CD14-positive monocyte (primary cell): ENCODE results near the gene RCOR2. TPM values are rescaled to one million over a fixed set of nuclear protein-coding genes. Genes with fewer than 3 reads are reported as not detected.

ENCODE experiments used
- DNase-seq, 3 donors: peaks; one replicate each; pipeline ENCODE4 v3.0.0-alpha.2; 2011 to 2022
- H2AFZ ChIP-seq: 2 replicates; pipeline ENCODE4 v1.6.0; 2012; ENCODE audit warnings: mild to moderate bottlenecking, low read depth, low read length, inconsistent platforms; ENCODE audit not compliant: insufficient read depth, poor library complexity, severe bottlenecking
- H3K27ac ChIP-seq, 2 donors: 1 replicate in 1 of 2; 2 replicates in 1 of 2; pipeline ENCODE4 v1.5.1; 2012 to 2013; ENCODE audit warnings: low read length in 2 of 2, control low read depth in 1 of 2, inconsistent platforms in 1 of 2, low read depth in 1 of 2, mild to moderate bottlenecking in 1 of 2
- H3K27me3 ChIP-seq, 2 donors: one replicate each; pipeline versions ENCODE4 v1.6.0 to v1.6.1; 2011 to 2013; ENCODE audit warnings: low read length in 2 of 2; ENCODE audit not compliant: control insufficient read depth in 2 of 2, insufficient read depth in 2 of 2
- H3K36me3 ChIP-seq, 2 donors: replicated peaks in 1 of 2; 1 replicate in 1 of 2; 2 replicates in 1 of 2; pipeline versions ENCODE4 v1.5.1 to v1.6.1; 2012 to 2013; ENCODE audit warnings: low read length in 2 of 2, control low read depth in 1 of 2, inconsistent platforms in 1 of 2, mild to moderate bottlenecking in 1 of 2; ENCODE audit not compliant: insufficient read depth in 2 of 2, control insufficient read depth in 1 of 2
- H3K4me1 ChIP-seq, 2 donors: 1 replicate in 1 of 2; 2 replicates in 1 of 2; pipeline versions ENCODE4 v1.5.1 to v1.6.1; 2012 to 2013; ENCODE audit warnings: low read length in 2 of 2, control low read depth in 1 of 2, inconsistent platforms in 1 of 2, mild to moderate bottlenecking in 1 of 2, moderate library complexity in 1 of 2; ENCODE audit not compliant: insufficient read depth in 2 of 2, control insufficient read depth in 1 of 2
- H3K4me2 ChIP-seq: replicated peaks from 2 replicates; pipeline ENCODE3; 2012; ENCODE audit warnings: low read length, moderate library complexity, mild to moderate bottlenecking; ENCODE audit not compliant: poor library complexity, severe bottlenecking; ENCODE audit errors: extremely low read depth
- H3K4me3 ChIP-seq, 3 experiments: fragments of 200-600 bp in 1 of 3; sonication (generic) in 1 of 3; replicated peaks in 1 of 3; 1 replicate in 2 of 3; 2 replicates in 1 of 3; pipeline ENCODE4 v1.5.1; 2011 to 2013; ENCODE audit warnings: low read length in 3 of 3, mild to moderate bottlenecking in 3 of 3, control low read depth in 2 of 3, low read depth in 2 of 3, inconsistent platforms in 1 of 3, moderate library complexity in 1 of 3
- H3K79me2 ChIP-seq: 2 replicates; pipeline ENCODE4 v1.6.0; 2012; ENCODE audit warnings: mild to moderate bottlenecking, control low read depth, inconsistent platforms, low read length, moderate library complexity; ENCODE audit not compliant: insufficient read depth
- H3K9ac ChIP-seq: 2 replicates; pipeline ENCODE4 v1.6.0; 2017; ENCODE audit warnings: low read length, mild to moderate bottlenecking; ENCODE audit not compliant: insufficient read depth, poor library complexity, severe bottlenecking
- H3K9me3 ChIP-seq, 2 donors: replicated peaks in 1 of 2; 1 replicate in 1 of 2; 2 replicates in 1 of 2; pipeline versions ENCODE4 v1.5.1 to v1.6.1; 2012 to 2013; ENCODE audit warnings: low read length in 2 of 2, control low read depth in 1 of 2; ENCODE audit not compliant: control insufficient read depth in 1 of 2, insufficient read depth in 1 of 2
- H4K20me1 ChIP-seq: 2 replicates; pipeline ENCODE4 v1.6.0; 2012; ENCODE audit warnings: mild to moderate bottlenecking, low read length, control low read depth, moderate library complexity; ENCODE audit not compliant: insufficient read depth
- H3K27ac Mint-ChIP-seq, 7 donors: one replicate each; pipeline ENCODE4 v1.8.0; 2020; ENCODE audit warnings: mild to moderate bottlenecking in 7 of 7, mixed read lengths in 7 of 7, moderate library complexity in 6 of 7, inconsistent platforms in 2 of 7
- H3K27me3 Mint-ChIP-seq, 3 donors: one replicate each; pipeline ENCODE4 v1.8.0; 2021 to 2022; ENCODE audit warnings: low read depth in 3 of 3, mild to moderate bottlenecking in 3 of 3, mixed read lengths in 3 of 3, moderate library complexity in 3 of 3, inconsistent platforms in 1 of 3
- H3K36me3 Mint-ChIP-seq, 2 donors: one replicate each; pipeline ENCODE4 v1.8.0; 2020; ENCODE audit warnings: mixed read lengths in 2 of 2, inconsistent platforms in 1 of 2, mild to moderate bottlenecking in 1 of 2
- H3K4me1 Mint-ChIP-seq: one replicate; pipeline ENCODE4 v1.8.0; 2020; ENCODE audit warnings: mild to moderate bottlenecking, mixed read lengths
- H3K4me3 Mint-ChIP-seq, 2 donors: one replicate each; pipeline ENCODE4 v1.8.0; 2020; ENCODE audit warnings: mild to moderate bottlenecking in 2 of 2, mixed read lengths in 2 of 2, moderate library complexity in 1 of 2
- H3K9me3 Mint-ChIP-seq, 7 donors: one replicate each; pipeline ENCODE4 v1.8.0; 2020 to 2022; ENCODE audit warnings: mixed read lengths in 7 of 7, mild to moderate bottlenecking in 6 of 7, moderate library complexity in 6 of 7, inconsistent platforms in 2 of 7
- CTCF ChIP-seq: fragments of 200-600 bp; IDR thresholded peaks from one replicate; pipeline ENCODE4 v1.8.0; 2022; ENCODE audit warnings: antibody characterized with exemption, mild to moderate bottlenecking
- WGBS: methylation state at CpG from one replicate; pipeline ENCODE4 v1.1.5; 2013; ENCODE audit warnings: missing lambda C conversion rate; ENCODE audit not compliant: insufficient coverage; 5-methylcytosine and 5-hydroxymethylcytosine counted together
- intact Hi-C, 2 donors: fragments of 100-400 bp; cut with micrococcal nuclease; formaldehyde crosslinking; loops; one replicate each; pipeline versions ENCODE4 v1.15.0 to v1.15.1; 2023
- polyA plus RNA-seq, 3 donors: library from polyadenylated mRNA; depleted of rRNA in 1 of 3; unstranded in 2 of 3; stranded (reverse) in 1 of 3; fragments of 300-500 nt in 2 of 3; fragments of >200 nt in 1 of 3; fragmentation: Illumina TruSeq in 2 of 3; gene quantifications; 1 replicate in 2 of 3; 2 replicates in 1 of 3; pipeline ENCODE4 v1.2.3, GENCODE V29; 2012 to 2021

RCOR2 gene
- polyA plus RNA-seq, 3 donors: not detected

- Mint-ChIP-seq H3K9me3 (no peaks in the 10 kb centered on the region), H3K4me1 (peaks cover 91% of the 10 kb centered on the region), H3K27ac (peak overlapping the region in 3 of 7 donors; percentile 78 to 88 (median 82)), H3K27me3 (no peaks in the 10 kb centered on the region), H3K4me3 (no peak overlapping the region), H3K36me3 (peaks cover 23 to 45% of the 10 kb centered on the region in 2 donors)
- Histone ChIP-seq H3K4me1 (peaks cover 93 to 95% of the 10 kb centered on the region in 2 donors), H3K4me3 (no peak overlapping the region), H3K79me2 (peaks cover 93% of the 10 kb centered on the region), H3K9ac (peak overlapping the region; percentile 21), H3K27me3 (no peaks in the 10 kb centered on the region), H4K20me1 (peaks cover 98% of the 10 kb centered on the region), H3K27ac (peak overlapping the region in 1 of 2 donors; percentile 83), H3K36me3 (peaks cover 0 to 8% of the 10 kb centered on the region in 2 donors), H3K4me2 (no peak overlapping the region), H3K9me3 (no peaks in the 10 kb centered on the region), H2AFZ (no peak overlapping the region)
- DNase-seq: no peak
- intact Hi-C loops: no loop called here
- 95% methylated on average over 4 of the region's 7 CpGs for WGBS
- no peak for TF ChIP-seq CTCF
Measured at GRCh38 chr11:63869171-63869591, 47.8 kb downstream of the RCOR2 start.

- no peak overlapping the region for H2AFZ ChIP-seq
- Mint-ChIP-seq H3K9me3 (no peaks in the 10 kb centered on the region), H3K36me3 (peaks cover 19 to 43% of the 10 kb centered on the region in 2 donors), H3K27me3 (no peaks in the 10 kb centered on the region), H3K4me1 (peaks cover 87% of the 10 kb centered on the region), H3K27ac (peak overlapping the region; percentile 72 to 93 (median 85)), H3K4me3 (peak overlapping the region; percentile 42 to 72)
- 22% methylated on average over 9 of the region's 9 CpGs for WGBS
- peaks cover 0 to 4% of the 10 kb centered on the region in 2 donors for H3K36me3 ChIP-seq
- intact Hi-C loops: no loop called here
- H4K20me1 ChIP-seq: peaks cover 94% of the 10 kb centered on the region
- H3K27ac ChIP-seq: peak overlapping the region; percentile 45 to 83
- no peaks in the 10 kb centered on the region for H3K27me3 ChIP-seq
- no peaks in the 10 kb centered on the region for H3K9me3 ChIP-seq
- H3K4me2 ChIP-seq: peak overlapping the region; percentile 67
- peak in 1 of 3 donors; percentile 50 for DNase-seq
- peak overlapping the region; percentile 21 for H3K9ac ChIP-seq
- H3K4me3 ChIP-seq: peak overlapping the region in 1 of 3 experiments; percentile 52
- H3K79me2 ChIP-seq: peaks cover 92% of the 10 kb centered on the region
- H3K4me1 ChIP-seq: peaks cover 90 to 92% of the 10 kb centered on the region in 2 donors
- TF ChIP-seq CTCF: no peak
Measured at GRCh38 chr11:63868399-63869064, 48.4 kb downstream of the RCOR2 start.
